ENCODE data around the gene COL18A1. TPM values are rescaled to one million over a fixed set of nuclear protein-coding genes. Genes with fewer than 3 reads are reported as not detected.
A peak's percentile ranks its signal among the peaks of the same experiment; 100 is the strongest.

COL18A1 gene
- polyA plus RNA-seq, 3 donors, result 0.80 to 4.1 (median 1.1) TPM

- DNase-seq, result no peak
Measured at GRCh38 chr21:45540601-45540970, 135.6 kb downstream of the COL18A1 start.

More at GRCh38 chr21:45540601-45540970, 135.6 kb downstream of the COL18A1 start:
- H3K4me1 ChIP-seq (ENCODE audit: control insufficient read depth in 1 of 2, insufficient read depth in 2 of 2, low read length in 2 of 2), result peaks cover 41 to 62% of the 10 kb centered on the region in 2 donors
- H3K9me3 Mint-ChIP-seq, result no peaks in the 10 kb centered on the region
- peaks cover 17 to 35% of the 10 kb centered on the region in 2 donors for H3K36me3 Mint-ChIP-seq
- peaks cover 53% of the 10 kb centered on the region for H3K4me1 Mint-ChIP-seq
- no peaks in the 10 kb centered on the region for H3K27me3 ChIP-seq (ENCODE audit: control insufficient read depth in 2 of 2, insufficient read depth in 2 of 2, low read length in 2 of 2)
- H3K4me3 Mint-ChIP-seq, result peak overlapping the region; percentile 70 to 77
- no peak overlapping the region for H2AFZ ChIP-seq (ENCODE audit: insufficient read depth, low read depth, low read length, poor library complexity, severe bottlenecking)
- H3K9ac ChIP-seq (ENCODE audit: insufficient read depth, low read length, poor library complexity, severe bottlenecking), result no peak overlapping the region
- intact Hi-C loops (cut with micrococcal nuclease), result loop anchor here in 1 of 2 donors (10.0 kb wide), 1 partner anchor 246 kb away; no protein-coding TSS in a partner anchor
- peak overlapping the region in 1 of 3 experiments; percentile 77 for H3K4me3 ChIP-seq (replicated peaks in 1 of 3; ENCODE audit: low read depth in 2 of 3, low read length in 3 of 3)
- no peaks in the 10 kb centered on the region for H3K9me3 ChIP-seq (replicated peaks in 1 of 2; ENCODE audit: control insufficient read depth in 1 of 2, insufficient read depth in 1 of 2, low read length in 2 of 2)
- 87% methylated on average over 7 of the region's 10 CpGs for WGBS (ENCODE audit: insufficient coverage)
- peak overlapping the region in 1 of 2 donors; percentile 77 for H3K27ac ChIP-seq (ENCODE audit: low read depth in 1 of 2, low read length in 2 of 2)
- H3K79me2 ChIP-seq (ENCODE audit: insufficient read depth, low read length), result peaks cover 62% of the 10 kb centered on the region
- peaks cover 0 to 6% (median 0%) of the 10 kb centered on the region in 3 donors for H3K27me3 Mint-ChIP-seq (ENCODE audit: low read depth in 3 of 3)
- H4K20me1 ChIP-seq (ENCODE audit: insufficient read depth, low read length), result peaks cover 16% of the 10 kb centered on the region
- TF ChIP-seq CTCF (IDR thresholded peaks at IDR 0.05), result no peak
- H3K4me2 ChIP-seq (replicated peaks; ENCODE audit: extremely low read depth, low read length, poor library complexity, severe bottlenecking), result peak overlapping the region; percentile 90
- peak overlapping the region; percentile 60 to 89 (median 81) for H3K27ac Mint-ChIP-seq
- peaks cover 6 to 16% of the 10 kb centered on the region in 2 donors for H3K36me3 ChIP-seq (replicated peaks in 1 of 2; ENCODE audit: control insufficient read depth in 1 of 2, insufficient read depth in 2 of 2, low read length in 2 of 2)

Data from CD14-positive monocyte (primary cell).